ENCODE data around the gene FBXL17. TPM values are rescaled to one million over a fixed set of nuclear protein-coding genes. Genes with fewer than 3 reads are reported as not detected.

Gene FBXL17
- polyA plus RNA-seq, 1 of the 3 experiments (the other 2 are of a cell fraction) = 4.4 TPM

GRCh38 chr5:107894361-107894760 lies 487.5 kb downstream of the FBXL17 start:
- H3K4me2 ChIP-seq = no peak overlapping the region
- H2AFZ ChIP-seq (ENCODE audit: low read depth) = no peak overlapping the region
- no peaks in the 10 kb centered on the region for H3K79me2 ChIP-seq (ENCODE audit: insufficient read depth)
- no peaks in the 10 kb centered on the region for H3K36me3 ChIP-seq (replicated peaks in 1 of 2; ENCODE audit: control insufficient read depth in 1 of 2, insufficient read depth in 2 of 2, low read length in 1 of 2)
- no peak overlapping the region for H3K27ac ChIP-seq (ENCODE audit: low read depth in 2 of 2, low read length in 1 of 2)
- ChIA-PET POLR2A (no interaction called here), CTCF (interaction anchor here (0.6 kb wide), 1 partner anchor 17 kb away, joined by 3 read pairs; no protein-coding TSS in a partner anchor)
- no peak overlapping the region for H3K4me3 ChIP-seq (ENCODE audit: low read depth in 2 of 2, low read length in 1 of 2)
- H3K9me3 ChIP-seq = no peaks in the 10 kb centered on the region
- no peak for DNase-seq
- H4K20me1 ChIP-seq (ENCODE audit: insufficient read depth) = no peaks in the 10 kb centered on the region
- 73% methylated on average over 1 of the region's 1 CpG for WGBS (ENCODE audit: low lambda C conversion rate)
- no peak overlapping the region for H3K9ac ChIP-seq
- no peak for TF ChIP-seq POLR2AphosphoS5 (IDR thresholded peaks at IDR 0.05; ENCODE audit: low read depth, low read length)
- TF ChIP-seq FOXM1 (IDR thresholded peaks at IDR 0.05; ENCODE audit: low read depth) = no peak
- TF ChIP-seq MXI1 (IDR thresholded peaks at IDR 0.05; ENCODE audit: low read depth, low read length) = no peak
- H3K9me2 ChIP-seq = no peaks in the 10 kb centered on the region
- no peaks in the 10 kb centered on the region for H3F3A ChIP-seq (replicated peaks; ENCODE audit: insufficient read depth)
- H3K4me1 ChIP-seq (ENCODE audit: control insufficient read depth in 1 of 2, insufficient read depth in 2 of 2, low read depth in 1 of 2, low read length in 1 of 2) = no peaks in the 10 kb centered on the region; a peak in 1 of 4 replicates
- no peaks in the 10 kb centered on the region for H3K27me3 ChIP-seq (ENCODE audit: insufficient read depth)

DNA sequence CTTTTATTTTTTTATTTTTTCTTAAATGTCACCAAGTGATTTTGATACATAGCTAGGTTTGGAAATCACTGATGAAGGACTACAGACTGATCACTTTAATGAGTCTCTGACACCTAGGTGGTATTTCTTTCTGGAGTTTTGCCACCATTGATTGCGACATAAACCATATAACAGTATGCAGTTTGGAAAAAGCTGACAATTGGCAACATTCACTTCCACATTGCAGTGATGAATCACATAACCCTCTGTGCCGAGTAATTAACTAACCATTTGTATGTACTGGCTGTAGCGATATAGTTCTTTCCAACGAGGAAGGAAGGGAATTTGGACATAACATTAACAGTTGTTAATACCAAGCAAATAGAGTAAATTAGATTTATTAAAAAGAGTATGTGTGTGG lies 488.3 kb downstream of the FBXL17 start:
- Histone ChIP-seq H4K20me1 (ENCODE audit: insufficient read depth) (no peaks in the 10 kb centered on the region), H3K79me2 (ENCODE audit: insufficient read depth) (no peaks in the 10 kb centered on the region), H3K9ac (no peak overlapping the region), H3K9me3 (no peaks in the 10 kb centered on the region), H3K27me3 (ENCODE audit: insufficient read depth) (no peaks in the 10 kb centered on the region), H3K4me1 (ENCODE audit: control insufficient read depth in 1 of 2, insufficient read depth in 2 of 2, low read depth in 1 of 2, low read length in 1 of 2) (no peaks in the 10 kb centered on the region; a peak in 1 of 4 replicates), H3K36me3 (replicated peaks in 1 of 2; ENCODE audit: control insufficient read depth in 1 of 2, insufficient read depth in 2 of 2, low read length in 1 of 2) (no peaks in the 10 kb centered on the region), H3F3A (replicated peaks; ENCODE audit: insufficient read depth) (no peaks in the 10 kb centered on the region), H3K4me3 (ENCODE audit: low read depth in 2 of 2, low read length in 1 of 2) (no peak overlapping the region), H3K27ac (ENCODE audit: low read depth in 2 of 2, low read length in 1 of 2) (no peak overlapping the region), H3K4me2 (no peak overlapping the region), H3K9me2 (no peaks in the 10 kb centered on the region), H2AFZ (ENCODE audit: low read depth) (no peak overlapping the region)
- DNase-seq = no peak
- TF ChIP-seq, protein P1, sequence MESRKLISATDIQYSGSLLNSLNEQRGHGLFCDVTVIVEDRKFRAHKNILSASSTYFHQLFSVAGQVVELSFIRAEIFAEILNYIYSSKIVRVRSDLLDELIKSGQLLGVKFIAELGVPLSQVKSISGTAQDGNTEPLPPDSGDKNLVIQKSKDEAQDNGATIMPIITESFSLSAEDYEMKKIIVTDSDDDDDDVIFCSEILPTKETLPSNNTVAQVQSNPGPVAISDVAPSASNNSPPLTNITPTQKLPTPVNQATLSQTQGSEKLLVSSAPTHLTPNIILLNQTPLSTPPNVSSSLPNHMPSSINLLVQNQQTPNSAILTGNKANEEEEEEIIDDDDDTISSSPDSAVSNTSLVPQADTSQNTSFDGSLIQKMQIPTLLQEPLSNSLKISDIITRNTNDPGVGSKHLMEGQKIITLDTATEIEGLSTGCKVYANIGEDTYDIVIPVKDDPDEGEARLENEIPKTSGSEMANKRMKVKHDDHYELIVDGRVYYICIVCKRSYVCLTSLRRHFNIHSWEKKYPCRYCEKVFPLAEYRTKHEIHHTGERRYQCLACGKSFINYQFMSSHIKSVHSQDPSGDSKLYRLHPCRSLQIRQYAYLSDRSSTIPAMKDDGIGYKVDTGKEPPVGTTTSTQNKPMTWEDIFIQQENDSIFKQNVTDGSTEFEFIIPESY (IDR thresholded peaks at IDR 0.05; ENCODE audit: borderline replicate concordance, low read depth) = no peak
- TF ChIP-seq SIN3A (IDR thresholded peaks at IDR 0.05; ENCODE audit: borderline replicate concordance, low read depth, low read length) (no peak), IRF3 (IDR thresholded peaks at IDR 0.05; ENCODE audit: low read depth, low read length) (no peak), RFX5 (IDR thresholded peaks at IDR 0.05; ENCODE audit: low read length) (no peak), EZH2phosphoT487 (IDR thresholded peaks at IDR 0.05; ENCODE audit: borderline replicate concordance, low read depth) (no peak), RXRA (IDR thresholded peaks at IDR 0.05; ENCODE audit: borderline replicate concordance, low read depth) (no peak), JUND (IDR thresholded peaks at IDR 0.05) (no peak), RCOR1 (IDR thresholded peaks at IDR 0.05; ENCODE audit: low read length) (no peak), CHD2 (IDR thresholded peaks at IDR 0.05; ENCODE audit: low read length, partially characterized antibody) (no peak), FOSL2 (IDR thresholded peaks at IDR 0.05; ENCODE audit: borderline replicate concordance, low read depth) (no peak), MXI1 (IDR thresholded peaks at IDR 0.05; ENCODE audit: low read depth, low read length) (no peak), ELF1 (IDR thresholded peaks at IDR 0.05) (no peak), MEF2A (IDR thresholded peaks at IDR 0.05; ENCODE audit: borderline replicate concordance, low read depth) (no peak)
- TF ChIP-seq, protein P2, sequence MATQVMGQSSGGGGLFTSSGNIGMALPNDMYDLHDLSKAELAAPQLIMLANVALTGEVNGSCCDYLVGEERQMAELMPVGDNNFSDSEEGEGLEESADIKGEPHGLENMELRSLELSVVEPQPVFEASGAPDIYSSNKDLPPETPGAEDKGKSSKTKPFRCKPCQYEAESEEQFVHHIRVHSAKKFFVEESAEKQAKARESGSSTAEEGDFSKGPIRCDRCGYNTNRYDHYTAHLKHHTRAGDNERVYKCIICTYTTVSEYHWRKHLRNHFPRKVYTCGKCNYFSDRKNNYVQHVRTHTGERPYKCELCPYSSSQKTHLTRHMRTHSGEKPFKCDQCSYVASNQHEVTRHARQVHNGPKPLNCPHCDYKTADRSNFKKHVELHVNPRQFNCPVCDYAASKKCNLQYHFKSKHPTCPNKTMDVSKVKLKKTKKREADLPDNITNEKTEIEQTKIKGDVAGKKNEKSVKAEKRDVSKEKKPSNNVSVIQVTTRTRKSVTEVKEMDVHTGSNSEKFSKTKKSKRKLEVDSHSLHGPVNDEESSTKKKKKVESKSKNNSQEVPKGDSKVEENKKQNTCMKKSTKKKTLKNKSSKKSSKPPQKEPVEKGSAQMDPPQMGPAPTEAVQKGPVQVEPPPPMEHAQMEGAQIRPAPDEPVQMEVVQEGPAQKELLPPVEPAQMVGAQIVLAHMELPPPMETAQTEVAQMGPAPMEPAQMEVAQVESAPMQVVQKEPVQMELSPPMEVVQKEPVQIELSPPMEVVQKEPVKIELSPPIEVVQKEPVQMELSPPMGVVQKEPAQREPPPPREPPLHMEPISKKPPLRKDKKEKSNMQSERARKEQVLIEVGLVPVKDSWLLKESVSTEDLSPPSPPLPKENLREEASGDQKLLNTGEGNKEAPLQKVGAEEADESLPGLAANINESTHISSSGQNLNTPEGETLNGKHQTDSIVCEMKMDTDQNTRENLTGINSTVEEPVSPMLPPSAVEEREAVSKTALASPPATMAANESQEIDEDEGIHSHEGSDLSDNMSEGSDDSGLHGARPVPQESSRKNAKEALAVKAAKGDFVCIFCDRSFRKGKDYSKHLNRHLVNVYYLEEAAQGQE (IDR thresholded peaks at IDR 0.05; ENCODE audit: low read depth, low read length) = no peak
- TF ChIP-seq, protein P3, sequence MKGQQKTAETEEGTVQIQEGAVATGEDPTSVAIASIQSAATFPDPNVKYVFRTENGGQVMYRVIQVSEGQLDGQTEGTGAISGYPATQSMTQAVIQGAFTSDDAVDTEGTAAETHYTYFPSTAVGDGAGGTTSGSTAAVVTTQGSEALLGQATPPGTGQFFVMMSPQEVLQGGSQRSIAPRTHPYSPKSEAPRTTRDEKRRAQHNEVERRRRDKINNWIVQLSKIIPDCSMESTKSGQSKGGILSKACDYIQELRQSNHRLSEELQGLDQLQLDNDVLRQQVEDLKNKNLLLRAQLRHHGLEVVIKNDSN (IDR thresholded peaks at IDR 0.05; ENCODE audit: borderline replicate concordance, low read depth) = no peak
- 77% methylated on average over 4 of the region's 4 CpGs for WGBS (ENCODE audit: low lambda C conversion rate)
- ChIA-PET POLR2A (no interaction called here), CTCF (interaction anchor here (1.2 kb wide), 1 partner anchor 254 kb away, joined by 3 read pairs; no protein-coding TSS in a partner anchor)

Data from SK-N-SH (cell line).